GM12878 (cell line): ENCODE data around the gene RPS6KA4. TPM values are rescaled to one million over a fixed set of nuclear protein-coding genes. Genes with fewer than 3 reads are reported as not detected.
A peak's percentile ranks its signal among the peaks of the same experiment; 100 is the strongest.

Experiments
- ATAC-seq: fragments of 200-7000 bp; cut with Tn5 transposase; 3 replicates; pipeline ENCODE4 v1.9.1; 2020; ENCODE audit warnings: mild to moderate bottlenecking, moderate library complexity
- BruUV-seq: library from RNA; stranded (reverse); fragments of 400-500 nt; replicated peaks from 2 replicates; lab custom pipeline; 2021; lab: Mats Ljungman, UMichigan
- CTCF ChIA-PET: fragments of 300-600 bp; sonication (Branson Sonifier 250); formaldehyde crosslinking; extraction: SDS; loops from one replicate; lab custom pipeline; 2021; ENCODE audit warnings: inconsistent platforms; lab: Yijun Ruan, JAX
- POLR2A ChIA-PET: fragments of 350-600 bp; formaldehyde crosslinking; extraction: SDS; loops from one replicate; lab custom pipeline; 2021; ENCODE audit warnings: inconsistent platforms; lab: Charles Lee
- RAD21 ChIA-PET: fragments of 300-600 bp; sonication (Branson Sonifier 250); formaldehyde crosslinking; loops from one replicate; lab custom pipeline; 2023; ENCODE audit warnings: antibody characterized with exemption; ENCODE audit not compliant: unreplicated experiment; lab: Charles Lee
- SMC1A ChIA-PET: fragments of 300-600 bp; sonication (Branson Sonifier 250); formaldehyde crosslinking; loops from one replicate; lab custom pipeline; 2023; ENCODE audit not compliant: unreplicated experiment, uncharacterized antibody; lab: Charles Lee
- DNase-seq: peaks from one replicate; pipeline ENCODE4 v3.0.0-alpha.2; 2011; ENCODE audit warnings: low read depth, low spot score
- FAIRE-seq: peaks from 3 replicates; lab custom pipeline; 2011; peaks lifted over from hg19 to GRCh38; lab: Jason Lieb, UNC
- H2AFZ ChIP-seq: 2 replicates; pipeline ENCODE4 v1.6.0; 2011; ENCODE audit warnings: low read depth, low read length, control low read depth; ENCODE audit not compliant: control insufficient read depth
- H3K27ac ChIP-seq: 2 replicates; pipeline ENCODE4 v1.5.1; 2011; ENCODE audit warnings: control low read depth; ENCODE audit not compliant: control insufficient read depth, insufficient read depth
- H3K27me3 ChIP-seq, 2 experiments: replicated peaks in 1 of 2; 2 replicates each; pipeline versions ENCODE4 v1.6.0 to v1.6.1; 2011; ENCODE audit warnings: low read length in 1 of 2; ENCODE audit not compliant: control insufficient read depth in 2 of 2, insufficient read depth in 2 of 2
- H3K36me3 ChIP-seq, 2 experiments: 2 replicates each; pipeline ENCODE4 v1.5.1; 2011; ENCODE audit warnings: low read length in 1 of 2; ENCODE audit not compliant: control insufficient read depth in 2 of 2, insufficient read depth in 2 of 2
- H3K4me1 ChIP-seq: 2 replicates; pipeline ENCODE4 v1.6.1; 2011; ENCODE audit warnings: mild to moderate bottlenecking, low read length, moderate library complexity, mixed read lengths; ENCODE audit not compliant: control insufficient read depth, insufficient read depth
- H3K4me2 ChIP-seq: 2 replicates; pipeline ENCODE4 v1.6.0; 2011; ENCODE audit warnings: control low read depth; ENCODE audit not compliant: control insufficient read depth, insufficient read depth
- H3K4me3 ChIP-seq: fragments of 200-600 bp; sonication (generic); 2 replicates; pipeline ENCODE4 v1.5.1; 2016
- H3K79me2 ChIP-seq: 2 replicates; pipeline ENCODE4 v1.6.0; 2011; ENCODE audit warnings: low read length; ENCODE audit not compliant: control insufficient read depth, insufficient read depth
- H3K9ac ChIP-seq: 2 replicates; pipeline ENCODE4 v1.8.0; 2011; ENCODE audit warnings: low read length, control low read depth, mixed read lengths; ENCODE audit not compliant: control insufficient read depth, insufficient read depth
- H3K9me3 ChIP-seq: replicated peaks from 3 replicates; pipeline ENCODE4 v1.5.1; 2011; ENCODE audit warnings: mild to moderate bottlenecking, low read length; ENCODE audit not compliant: control insufficient read depth, insufficient read depth
- H4K20me1 ChIP-seq: 2 replicates; pipeline ENCODE4 v1.6.0; 2011; ENCODE audit not compliant: control insufficient read depth, insufficient read depth
- JUNB ChIP-seq: IDR thresholded peaks from 2 replicates; pipeline ENCODE4 v1.6.1; 2016; ENCODE audit warnings: antibody characterized with exemption, mild to moderate bottlenecking
- MEF2B ChIP-seq: fragments of 450-650 bp; IDR thresholded peaks from 2 replicates; pipeline ENCODE4 v1.6.1; 2018; ENCODE audit warnings: mild to moderate bottlenecking, moderate library complexity; ENCODE audit not compliant: partially characterized antibody, poor library complexity, severe bottlenecking
- NFXL1 ChIP-seq: fragments of 450-650 bp; IDR thresholded peaks from 2 replicates; pipeline ENCODE4 v1.6.1; 2017; ENCODE audit warnings: antibody characterized with exemption, mild to moderate bottlenecking, borderline replicate concordance
- POLR2AphosphoS2 ChIP-seq: IDR thresholded peaks from 2 replicates; pipeline ENCODE4 v1.6.1; 2011; ENCODE audit warnings: low read depth, mild to moderate bottlenecking, low read length, improper control_type of control experiment, moderate library complexity
- SIN3A ChIP-seq: IDR thresholded peaks from 2 replicates; pipeline ENCODE4 v1.6.1; 2012; ENCODE audit warnings: low read depth, low read length, improper control_type of control experiment
- SMC3 ChIP-seq: IDR thresholded peaks from 2 replicates; pipeline ENCODE4 v1.6.1; 2011; ENCODE audit warnings: low read length, improper control_type of control experiment, borderline replicate concordance
- SUZ12 ChIP-seq: fragments of 200-600 bp; sonication (generic); IDR thresholded peaks from one replicate; pipeline ENCODE4 v1.6.1; 2018; ENCODE audit warnings: antibody characterized with exemption, mild to moderate bottlenecking; ENCODE audit not compliant: unreplicated experiment
- ZNF217 ChIP-seq: fragments of 450-650 bp; IDR thresholded peaks from 2 replicates; pipeline ENCODE4 v1.6.1; 2017; ENCODE audit warnings: antibody characterized with exemption, mild to moderate bottlenecking
- ZZZ3 ChIP-seq: IDR thresholded peaks from 2 replicates; pipeline ENCODE4 v1.6.1; 2011; ENCODE audit warnings: low read depth; ENCODE audit not compliant: control insufficient read depth, insufficient read length
- WGBS: methylation state at CpG from one replicate; pipeline ENCODE4 v1.1.6; 2016; ENCODE audit warnings: low lambda C conversion rate; ENCODE audit not compliant: insufficient replicate concordance, insufficient coverage; ENCODE audit errors: missing lambda C conversion rate; 5-methylcytosine and 5-hydroxymethylcytosine counted together
- in situ Hi-C: fragments of 300-500 bp; cut with MboI; formaldehyde crosslinking; loops from 9 replicates; pipeline ENCODE4 v1.14.3; 2018; ENCODE audit warnings: mixed read lengths
- intact Hi-C: fragments of 100-400 bp; cut with micrococcal nuclease; formaldehyde crosslinking; loops from one replicate; pipeline ENCODE4 v1.14.2; 2022; ENCODE audit not compliant: unreplicated experiment
- polyA plus RNA-seq, 11 experiments: library from polyadenylated mRNA; depleted of rRNA in 4 of 11; unstranded in 6 of 11; stranded (reverse) in 5 of 11; fragments of >200 nt; fragmentation: Nextera tagmentation in 4 of 11; fragmentation: Illumina TruSeq in 1 of 11; extraction: Ambion mirVana in 4 of 11; extraction: Trizol in 1 of 11; gene quantifications; 1 replicate in 1 of 11; 2 replicates in 10 of 11; pipeline versions ENCODE4 v1.2.1 to v1.2.3, GENCODE V29; 2011 to 2016; ENCODE audit warnings: inconsistent platforms in 2 of 11, missing spikeins in 2 of 11, low read depth in 1 of 11
- total RNA-seq, 4 experiments: library from RNA; depleted of rRNA in 3 of 4; stranded (reverse); fragments of >200 nt in 3 of 4; fragmentation: Illumina TruSeq in 1 of 4; extraction: Trizol in 1 of 4; gene quantifications; 2 replicates each; pipeline versions ENCODE4 v1.2.1 to v1.2.3, GENCODE V29; 2013 to 2021
- TF ChIP-seq, protein P1 (sequence below): IDR thresholded peaks from 2 replicates; pipeline ENCODE4 v1.6.1; 2011; ENCODE audit warnings: low read depth, low read length, improper control_type of control experiment, borderline replicate concordance
- TF ChIP-seq, protein P2 (sequence below): IDR thresholded peaks from 2 replicates; pipeline ENCODE4 v1.6.1; 2012; ENCODE audit warnings: improper control_type of control experiment, low read depth, low read length; ENCODE audit not compliant: insufficient replicate concordance
- TF ChIP-seq, protein P3 (sequence below): IDR thresholded peaks from 2 replicates; pipeline ENCODE4 v1.6.1; 2012; ENCODE audit warnings: low read depth, low read length, improper control_type of control experiment
- TF ChIP-seq, protein P4 (sequence below): fragments of 450-650 bp; IDR thresholded peaks from 2 replicates; pipeline ENCODE4 v1.6.1; 2017; ENCODE audit warnings: mild to moderate bottlenecking, low read depth, inconsistent platforms; ENCODE audit not compliant: poor library complexity, severe bottlenecking

Gene RPS6KA4
- total and polyA plus RNA-seq, 10 of the 15 experiments (the other 5 are each of a cell fraction or from before 2014, with no cell fraction given): 0.34 to 32.6 (median 11.3) TPM

DNA sequence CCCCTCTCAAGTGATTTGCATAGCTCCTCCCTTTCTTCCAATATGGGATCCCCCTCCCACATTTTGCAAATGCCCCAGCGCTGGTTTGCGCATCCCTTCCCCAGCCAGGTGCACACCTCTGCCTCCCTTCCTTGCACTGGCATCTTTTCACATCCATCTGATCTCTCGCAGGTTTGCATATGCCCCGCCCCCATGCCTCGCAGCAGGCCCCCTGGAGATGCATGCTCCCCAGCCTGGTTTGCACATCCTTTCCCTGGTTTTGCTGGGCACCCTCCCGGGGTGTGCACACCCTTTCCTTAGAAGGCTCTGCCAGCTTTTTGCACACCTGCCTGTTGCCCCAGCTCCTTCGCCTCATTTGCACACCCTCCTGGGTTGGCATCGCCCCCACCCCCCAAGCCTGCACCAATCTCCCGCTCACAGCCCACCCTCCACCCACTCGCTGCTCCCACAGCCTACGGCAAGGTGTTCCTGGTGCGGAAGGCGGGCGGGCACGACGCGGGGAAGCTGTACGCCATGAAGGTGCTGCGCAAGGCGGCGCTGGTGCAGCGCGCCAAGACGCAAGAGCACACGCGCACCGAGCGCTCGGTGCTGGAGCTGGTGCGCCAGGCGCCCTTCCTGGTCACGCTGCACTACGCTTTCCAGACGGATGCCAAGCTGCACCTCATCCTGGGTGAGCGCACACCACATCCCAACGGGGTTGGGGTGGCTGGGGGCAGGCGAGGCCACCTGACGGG lies 917 bp downstream of the RPS6KA4 start:
- Histone ChIP-seq H2AFZ (peak overlapping the region; percentile 85), H3K27ac (peak overlapping the region; percentile 65; the same call in 1 of the 2 replicates), H3K9ac (peak overlapping the region; percentile 82), H4K20me1 (no peaks in the 10 kb centered on the region), H3K9me3 (no peaks in the 10 kb centered on the region; the same call in 2 of the 3 replicates), H3K4me2 (peak overlapping the region; percentile 96), H3K79me2 (peaks cover 21% of the 10 kb centered on the region), H3K4me3 (peak overlapping the region; percentile 69), H3K36me3 (peaks cover 3 to 8% of the 10 kb centered on the region in 2 experiments; a peak in 2 of 4 replicates), H3K4me1 (peaks cover 36% of the 10 kb centered on the region), H3K27me3 (no peaks in the 10 kb centered on the region)
- intact Hi-C loops: loop anchor here (5.0 kb wide), 2 partner anchors 43 to 87 kb away; partner anchors contain the start of genes PRDX5 and TRMT112
- in situ Hi-C loops: no loop called here
- CTCF ChIA-PET: interaction anchor here (1.0 to 3.4 kb wide), 15 partner anchors 19 to 329 kb away, joined by 3 to 31 read pairs (median 4); partner anchors contain the start of genes CCDC88B, PRDX5 and TRMT112
- ATAC-seq (peak; percentile 70), DNase-seq (no peak), FAIRE-seq (no peak)
- 26% methylated on average over 36 of the region's 38 CpGs for WGBS
- SMC1A ChIA-PET: interaction anchor here (1.1 to 2.3 kb wide), 7 partner anchors 16 to 293 kb away, joined by 3 to 13 read pairs (median 4); partner anchors contain the start of genes PRDX5 and TRMT112
- POLR2A ChIA-PET: interaction anchor here (0.6 to 2.5 kb wide), 8 partner anchors 11 to 885 kb away, joined by 3 to 14 read pairs (median 3); partner anchors contain the start of genes PRDX5, STIP1 and TRMT112
- no TSS peak for BruUV-seq
- RAD21 ChIA-PET: interaction anchor here (0.6 to 9.7 kb wide), 8 partner anchors 14 to 1685 kb away, joined by 3 to 176 read pairs (median 4); partner anchors contain the start of genes PRDX5 and TRMT112
- no peak for TF ChIP-seq ZZZ3
- TF ChIP-seq, protein P1, sequence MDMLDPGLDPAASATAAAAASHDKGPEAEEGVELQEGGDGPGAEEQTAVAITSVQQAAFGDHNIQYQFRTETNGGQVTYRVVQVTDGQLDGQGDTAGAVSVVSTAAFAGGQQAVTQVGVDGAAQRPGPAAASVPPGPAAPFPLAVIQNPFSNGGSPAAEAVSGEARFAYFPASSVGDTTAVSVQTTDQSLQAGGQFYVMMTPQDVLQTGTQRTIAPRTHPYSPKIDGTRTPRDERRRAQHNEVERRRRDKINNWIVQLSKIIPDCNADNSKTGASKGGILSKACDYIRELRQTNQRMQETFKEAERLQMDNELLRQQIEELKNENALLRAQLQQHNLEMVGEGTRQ: no peak
- TF ChIP-seq ZNF217: no peak
- TF ChIP-seq MEF2B: no peak
- TF ChIP-seq, protein P2, sequence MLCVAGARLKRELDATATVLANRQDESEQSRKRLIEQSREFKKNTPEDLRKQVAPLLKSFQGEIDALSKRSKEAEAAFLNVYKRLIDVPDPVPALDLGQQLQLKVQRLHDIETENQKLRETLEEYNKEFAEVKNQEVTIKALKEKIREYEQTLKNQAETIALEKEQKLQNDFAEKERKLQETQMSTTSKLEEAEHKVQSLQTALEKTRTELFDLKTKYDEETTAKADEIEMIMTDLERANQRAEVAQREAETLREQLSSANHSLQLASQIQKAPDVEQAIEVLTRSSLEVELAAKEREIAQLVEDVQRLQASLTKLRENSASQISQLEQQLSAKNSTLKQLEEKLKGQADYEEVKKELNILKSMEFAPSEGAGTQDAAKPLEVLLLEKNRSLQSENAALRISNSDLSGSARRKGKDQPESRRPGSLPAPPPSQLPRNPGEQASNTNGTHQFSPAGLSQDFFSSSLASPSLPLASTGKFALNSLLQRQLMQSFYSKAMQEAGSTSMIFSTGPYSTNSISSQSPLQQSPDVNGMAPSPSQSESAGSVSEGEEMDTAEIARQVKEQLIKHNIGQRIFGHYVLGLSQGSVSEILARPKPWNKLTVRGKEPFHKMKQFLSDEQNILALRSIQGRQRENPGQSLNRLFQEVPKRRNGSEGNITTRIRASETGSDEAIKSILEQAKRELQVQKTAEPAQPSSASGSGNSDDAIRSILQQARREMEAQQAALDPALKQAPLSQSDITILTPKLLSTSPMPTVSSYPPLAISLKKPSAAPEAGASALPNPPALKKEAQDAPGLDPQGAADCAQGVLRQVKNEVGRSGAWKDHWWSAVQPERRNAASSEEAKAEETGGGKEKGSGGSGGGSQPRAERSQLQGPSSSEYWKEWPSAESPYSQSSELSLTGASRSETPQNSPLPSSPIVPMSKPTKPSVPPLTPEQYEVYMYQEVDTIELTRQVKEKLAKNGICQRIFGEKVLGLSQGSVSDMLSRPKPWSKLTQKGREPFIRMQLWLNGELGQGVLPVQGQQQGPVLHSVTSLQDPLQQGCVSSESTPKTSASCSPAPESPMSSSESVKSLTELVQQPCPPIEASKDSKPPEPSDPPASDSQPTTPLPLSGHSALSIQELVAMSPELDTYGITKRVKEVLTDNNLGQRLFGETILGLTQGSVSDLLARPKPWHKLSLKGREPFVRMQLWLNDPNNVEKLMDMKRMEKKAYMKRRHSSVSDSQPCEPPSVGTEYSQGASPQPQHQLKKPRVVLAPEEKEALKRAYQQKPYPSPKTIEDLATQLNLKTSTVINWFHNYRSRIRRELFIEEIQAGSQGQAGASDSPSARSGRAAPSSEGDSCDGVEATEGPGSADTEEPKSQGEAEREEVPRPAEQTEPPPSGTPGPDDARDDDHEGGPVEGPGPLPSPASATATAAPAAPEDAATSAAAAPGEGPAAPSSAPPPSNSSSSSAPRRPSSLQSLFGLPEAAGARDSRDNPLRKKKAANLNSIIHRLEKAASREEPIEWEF: no peak
- TF ChIP-seq, protein P3, sequence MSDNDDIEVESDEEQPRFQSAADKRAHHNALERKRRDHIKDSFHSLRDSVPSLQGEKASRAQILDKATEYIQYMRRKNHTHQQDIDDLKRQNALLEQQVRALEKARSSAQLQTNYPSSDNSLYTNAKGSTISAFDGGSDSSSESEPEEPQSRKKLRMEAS: no peak
- TF ChIP-seq JUNB: no peak
- TF ChIP-seq, protein P4, sequence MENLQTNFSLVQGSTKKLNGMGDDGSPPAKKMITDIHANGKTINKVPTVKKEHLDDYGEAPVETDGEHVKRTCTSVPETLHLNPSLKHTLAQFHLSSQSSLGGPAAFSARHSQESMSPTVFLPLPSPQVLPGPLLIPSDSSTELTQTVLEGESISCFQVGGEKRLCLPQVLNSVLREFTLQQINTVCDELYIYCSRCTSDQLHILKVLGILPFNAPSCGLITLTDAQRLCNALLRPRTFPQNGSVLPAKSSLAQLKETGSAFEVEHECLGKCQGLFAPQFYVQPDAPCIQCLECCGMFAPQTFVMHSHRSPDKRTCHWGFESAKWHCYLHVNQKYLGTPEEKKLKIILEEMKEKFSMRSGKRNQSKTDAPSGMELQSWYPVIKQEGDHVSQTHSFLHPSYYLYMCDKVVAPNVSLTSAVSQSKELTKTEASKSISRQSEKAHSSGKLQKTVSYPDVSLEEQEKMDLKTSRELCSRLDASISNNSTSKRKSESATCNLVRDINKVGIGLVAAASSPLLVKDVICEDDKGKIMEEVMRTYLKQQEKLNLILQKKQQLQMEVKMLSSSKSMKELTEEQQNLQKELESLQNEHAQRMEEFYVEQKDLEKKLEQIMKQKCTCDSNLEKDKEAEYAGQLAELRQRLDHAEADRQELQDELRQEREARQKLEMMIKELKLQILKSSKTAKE: no peak
- TF ChIP-seq NFXL1: no peak
- 0 out of 2 replicates have a peak, but pooled peaks have one; percentile 8 for TF ChIP-seq SMC3
- no peak for TF ChIP-seq SUZ12
- TF ChIP-seq SIN3A: no peak
- no peak for TF ChIP-seq POLR2AphosphoS2
